ENCODE data around the gene FOXP4.

Gene FOXP4

DNA sequence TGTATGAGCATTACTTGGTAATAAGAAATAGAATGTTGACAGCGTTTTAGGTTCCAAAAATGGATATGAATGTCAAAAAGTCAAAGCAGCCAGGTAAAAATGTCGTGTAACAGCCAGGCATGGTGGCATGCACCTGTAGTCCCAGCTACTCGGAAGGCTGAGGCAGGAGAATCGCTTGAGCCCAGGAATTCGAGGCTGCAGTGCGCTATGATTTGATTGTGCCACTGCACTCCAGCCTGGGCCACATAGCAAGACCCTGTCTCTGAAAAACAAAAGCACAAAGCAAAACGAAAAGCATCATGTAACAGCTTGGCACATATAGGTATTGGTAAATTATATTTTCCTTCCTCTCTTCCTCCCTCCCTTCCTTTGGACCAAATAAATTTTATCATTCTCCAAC, 16.2 kb upstream of the FOXP4 start:
- TF ChIP-seq, protein P1, sequence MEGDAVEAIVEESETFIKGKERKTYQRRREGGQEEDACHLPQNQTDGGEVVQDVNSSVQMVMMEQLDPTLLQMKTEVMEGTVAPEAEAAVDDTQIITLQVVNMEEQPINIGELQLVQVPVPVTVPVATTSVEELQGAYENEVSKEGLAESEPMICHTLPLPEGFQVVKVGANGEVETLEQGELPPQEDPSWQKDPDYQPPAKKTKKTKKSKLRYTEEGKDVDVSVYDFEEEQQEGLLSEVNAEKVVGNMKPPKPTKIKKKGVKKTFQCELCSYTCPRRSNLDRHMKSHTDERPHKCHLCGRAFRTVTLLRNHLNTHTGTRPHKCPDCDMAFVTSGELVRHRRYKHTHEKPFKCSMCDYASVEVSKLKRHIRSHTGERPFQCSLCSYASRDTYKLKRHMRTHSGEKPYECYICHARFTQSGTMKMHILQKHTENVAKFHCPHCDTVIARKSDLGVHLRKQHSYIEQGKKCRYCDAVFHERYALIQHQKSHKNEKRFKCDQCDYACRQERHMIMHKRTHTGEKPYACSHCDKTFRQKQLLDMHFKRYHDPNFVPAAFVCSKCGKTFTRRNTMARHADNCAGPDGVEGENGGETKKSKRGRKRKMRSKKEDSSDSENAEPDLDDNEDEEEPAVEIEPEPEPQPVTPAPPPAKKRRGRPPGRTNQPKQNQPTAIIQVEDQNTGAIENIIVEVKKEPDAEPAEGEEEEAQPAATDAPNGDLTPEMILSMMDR (IDR thresholded peaks at IDR 0.05) = no peak
- intact Hi-C loops (cut with DNase I; ENCODE audit: low total_unique reads) = no loop called here

DNA sequence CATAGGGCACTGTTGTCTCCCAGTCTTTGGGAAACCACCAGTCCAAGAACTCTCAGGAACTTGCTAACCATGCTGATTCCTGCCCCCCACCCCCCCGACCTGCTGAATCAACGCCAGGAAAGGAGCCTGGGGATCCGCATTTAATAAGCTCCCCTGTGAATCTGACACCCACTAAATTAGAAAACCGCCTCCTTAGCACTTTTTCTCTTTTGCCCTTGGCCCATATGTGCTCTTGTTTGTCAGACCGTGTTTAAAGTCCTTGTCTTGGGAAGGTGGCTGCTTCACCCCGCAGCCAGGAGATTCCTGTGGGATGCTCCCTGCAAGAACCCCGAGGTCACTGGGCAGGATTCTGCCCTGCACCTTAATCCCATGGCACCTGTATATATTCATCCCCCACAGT, 15.7 kb upstream of the FOXP4 start:
- intact Hi-C loops (cut with DNase I; ENCODE audit: low total_unique reads) = no loop called here
- no peak overlapping the region for H3K4me3 ChIP-seq
- TF ChIP-seq, protein P1 (IDR thresholded peaks at IDR 0.05) = no peak
- H3K36me3 ChIP-seq = no peaks in the 10 kb centered on the region
- peaks cover 0 to 22% (median 15%) of the 10 kb centered on the region in 4 donors for H3K4me1 ChIP-seq
- peaks cover 0 to 56% of the 10 kb centered on the region in 2 donors for H3K27me3 ChIP-seq
- DNase-seq = no peak
- H3K9me3 ChIP-seq = no peaks in the 10 kb centered on the region
- no peak overlapping the region for H3K27ac ChIP-seq

More for the DNA sequence above, 16.2 kb upstream of the FOXP4 start:
- no peak overlapping the region for H3K4me3 ChIP-seq
- H3K9me3 ChIP-seq = no peaks in the 10 kb centered on the region
- no peak for DNase-seq
- H3K36me3 ChIP-seq = no peaks in the 10 kb centered on the region
- H3K4me1 ChIP-seq = peaks cover 0 to 22% (median 15%) of the 10 kb centered on the region in 4 donors
- H3K27me3 ChIP-seq = peaks cover 0 to 55% of the 10 kb centered on the region in 2 donors
- H3K27ac ChIP-seq = no peak overlapping the region

DNA sequence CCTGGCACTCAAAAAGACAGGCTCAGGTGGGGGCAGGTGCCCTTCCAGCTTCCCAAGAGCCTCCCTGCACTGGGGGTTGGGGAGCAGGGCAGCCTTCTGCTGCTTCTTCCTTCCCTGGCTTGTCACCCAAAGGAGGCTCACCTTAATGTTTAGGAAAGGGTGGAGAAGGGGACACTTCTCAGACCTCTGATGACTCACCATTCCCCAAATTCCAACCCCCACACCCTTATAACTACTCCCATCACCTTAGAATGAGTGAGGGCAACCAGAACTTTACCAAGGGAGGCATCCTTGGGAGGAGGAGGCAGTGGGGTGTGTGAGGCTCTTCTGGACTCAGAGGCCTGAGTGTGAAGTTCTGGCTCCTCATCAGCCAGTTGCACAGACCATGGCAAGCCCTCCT, 15.2 kb upstream of the FOXP4 start:
- TF ChIP-seq, protein P1 (IDR thresholded peaks at IDR 0.05) = no peak
- Histone ChIP-seq H3K36me3 (no peaks in the 10 kb centered on the region), H3K27ac (no peak overlapping the region), H3K4me1 (peaks cover 0 to 22% (median 15%) of the 10 kb centered on the region in 4 donors), H3K27me3 (peaks cover 0 to 59% of the 10 kb centered on the region in 2 donors), H3K4me3 (no peak overlapping the region), H3K9me3 (no peaks in the 10 kb centered on the region)
- intact Hi-C loops (cut with DNase I; ENCODE audit: low total_unique reads) = no loop called here
- no peak for DNase-seq

DNA sequence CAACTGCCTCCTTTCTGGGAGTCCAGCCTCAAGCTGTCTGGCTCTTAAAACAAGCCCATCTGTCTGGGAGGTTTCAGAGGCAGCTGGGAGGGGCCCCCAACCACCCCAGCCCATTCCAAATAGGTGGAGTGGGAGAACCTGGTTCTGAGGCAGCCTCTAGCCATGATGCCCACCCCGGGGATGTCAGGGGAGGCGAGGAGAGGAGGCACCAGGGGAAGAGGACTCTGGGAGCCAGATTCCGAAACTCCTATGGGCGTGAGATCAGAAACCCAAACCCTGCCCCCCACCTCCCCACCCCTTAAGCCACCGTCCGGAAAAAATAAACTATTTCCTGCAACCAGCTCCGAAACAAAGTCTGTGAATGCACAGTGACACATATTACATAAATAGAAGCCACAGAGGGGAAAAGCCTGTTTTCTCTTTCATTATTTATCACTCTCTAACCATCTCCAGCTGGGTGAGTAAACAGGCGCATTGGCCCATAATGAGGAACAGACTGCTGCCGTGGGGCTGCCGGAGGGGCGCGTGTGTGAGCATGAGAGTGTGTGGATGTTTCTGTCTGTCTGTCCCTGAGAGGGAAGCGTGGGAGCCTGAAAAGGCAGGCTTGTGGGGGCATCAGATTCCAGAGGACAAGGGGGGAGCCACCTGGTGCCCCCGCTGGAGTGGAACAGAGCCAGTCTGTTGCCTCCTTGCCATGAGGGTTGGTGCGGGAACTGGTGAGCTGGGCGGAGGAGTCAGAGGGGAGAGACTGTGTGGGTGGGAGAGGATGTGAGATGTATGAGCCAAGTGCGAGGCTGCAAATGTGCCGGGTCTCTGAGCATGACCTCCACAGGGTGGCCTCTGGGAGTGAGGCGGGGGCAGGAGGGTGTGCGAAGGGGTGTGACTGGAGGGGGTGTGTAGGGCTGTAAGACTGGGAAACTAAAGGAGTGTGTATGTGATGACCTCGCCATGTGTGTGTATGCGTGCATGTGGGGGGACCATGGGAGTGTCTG, 14.3 kb upstream of the FOXP4 start:
- H3K9me3 ChIP-seq = no peaks in the 10 kb centered on the region
- TF ChIP-seq, protein P1 (IDR thresholded peaks at IDR 0.05) = no peak
- H3K4me3 ChIP-seq = no peak overlapping the region
- no peak for DNase-seq
- intact Hi-C loops (cut with DNase I; ENCODE audit: low total_unique reads) = no loop called here
- peaks cover 0 to 64% of the 10 kb centered on the region in 2 donors for H3K27me3 ChIP-seq
- peaks cover 0 to 22% (median 15%) of the 10 kb centered on the region in 4 donors for H3K4me1 ChIP-seq
- H3K36me3 ChIP-seq = no peaks in the 10 kb centered on the region
- H3K27ac ChIP-seq = no peak overlapping the region

DNA sequence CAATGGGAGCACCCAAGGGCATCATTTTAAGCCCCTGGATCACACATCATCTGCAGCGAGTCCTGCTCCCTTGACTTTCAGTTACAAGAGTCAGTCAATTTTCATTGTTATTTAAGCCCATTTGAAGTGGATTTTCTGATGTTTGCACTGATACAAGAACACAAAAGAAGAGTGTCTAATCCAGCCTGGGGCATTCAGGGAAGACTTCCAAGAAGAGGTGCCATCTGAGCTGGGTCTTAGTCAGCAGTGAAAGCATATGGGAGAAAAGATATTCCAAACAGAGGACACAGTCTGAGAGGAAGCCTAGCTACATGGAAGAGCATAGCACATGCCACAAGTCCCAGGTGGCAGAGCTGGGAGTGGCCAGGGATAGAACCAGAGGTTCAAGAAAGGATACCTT, 10.4 kb upstream of the FOXP4 start:
- H3K27me3 ChIP-seq = peaks cover 0 to 46% of the 10 kb centered on the region in 2 donors
- H3K4me3 ChIP-seq = no peak overlapping the region
- intact Hi-C loops (cut with DNase I; ENCODE audit: low total_unique reads) = no loop called here
- no peak overlapping the region for H3K27ac ChIP-seq
- no peaks in the 10 kb centered on the region for H3K9me3 ChIP-seq
- H3K4me1 ChIP-seq = peaks cover 0 to 12% (median 6%) of the 10 kb centered on the region in 4 donors
- TF ChIP-seq, protein P1 (IDR thresholded peaks at IDR 0.05) = no peak
- no peak for DNase-seq
- no peaks in the 10 kb centered on the region for H3K36me3 ChIP-seq
